ENCODE results near the gene MRPL14.
"Not testable (repeated sequence)": the region's sequence is repeated elsewhere in the genome, so short reads cannot be mapped to it uniquely, and the experiment has no call there.

Gene MRPL14

GRCh38 chr6:44097782-44098317 is 29.4 kb downstream of the MRPL14 start:
- H3K27ac ChIP-seq, result no peak overlapping the region
- TF ChIP-seq ZFX (IDR thresholded peaks at IDR 0.05; ENCODE audit: borderline replicate concordance) (no peak), CTCF (IDR thresholded peaks at IDR 0.05) (no peak)

GRCh38 chr6:44096612-44097011 is 30.6 kb downstream of the MRPL14 start:
- TF ChIP-seq ZFX (IDR thresholded peaks at IDR 0.05; ENCODE audit: borderline replicate concordance) (no peak), CTCF (IDR thresholded peaks at IDR 0.05) (peak; percentile 71)

GRCh38 chr6:44095243-44095623 is 32.0 kb downstream of the MRPL14 start:
- H3K27ac ChIP-seq, result peak overlapping the region; percentile 7; the same call in 1 of the 2 replicates

More at GRCh38 chr6:44096612-44097011, 30.6 kb downstream of the MRPL14 start:
- no peak overlapping the region for H3K27ac ChIP-seq

- H3K27ac ChIP-seq, result peak overlapping the region; percentile 7; the same call in 1 of the 2 replicates
- TF ChIP-seq CTCF (IDR thresholded peaks at IDR 0.05), result no peak
These were observed 32.6 kb downstream of the MRPL14 start for GRCh38 chr6:44094403-44095242.

GRCh38 chr6:44093750-44094402 is 33.4 kb downstream of the MRPL14 start:
- TF ChIP-seq CTCF (IDR thresholded peaks at IDR 0.05), result no peak
- TF ChIP-seq ZFX (IDR thresholded peaks at IDR 0.05; ENCODE audit: borderline replicate concordance), result no peak

GRCh38 chr6:44093066-44093465 is 34.2 kb downstream of the MRPL14 start:
- no peak for TF ChIP-seq CTCF (IDR thresholded peaks at IDR 0.05)
- TF ChIP-seq ZFX (IDR thresholded peaks at IDR 0.05; ENCODE audit: borderline replicate concordance), result no peak

More at GRCh38 chr6:44093750-44094402, 33.4 kb downstream of the MRPL14 start:
- H3K27ac ChIP-seq, result peak overlapping the region; percentile 7; the same call in 1 of the 2 replicates

GRCh38 chr6:44091981-44092884 is 35.0 kb downstream of the MRPL14 start:
- TF ChIP-seq ZFX (IDR thresholded peaks at IDR 0.05; ENCODE audit: borderline replicate concordance), result no peak
- TF ChIP-seq CTCF (IDR thresholded peaks at IDR 0.05), result no peak
- no peak overlapping the region for H3K27ac ChIP-seq

More at GRCh38 chr6:44093066-44093465, 34.2 kb downstream of the MRPL14 start:
- H3K27ac ChIP-seq, result no peak overlapping the region

- H3K27ac ChIP-seq, result not testable (repeated sequence)
These were observed 35.9 kb downstream of the MRPL14 start for GRCh38 chr6:44091356-44091755.
